Measurements from ENCODE around the gene FAM221A.
"Not testable (repeated sequence)": the region's sequence is repeated elsewhere in the genome, so short reads cannot be mapped to it uniquely, and the experiment has no call there.

FAM221A gene

GRCh38 chr7:23712368-23713284 is 32.6 kb downstream of the FAM221A start:
- Histone ChIP-seq H3K36me3 (ENCODE audit: insufficient read depth, low read length) (no peaks in the 10 kb centered on the region), H3K9me3 (ENCODE audit: low read length) (no peaks in the 10 kb centered on the region), H3K4me3 (ENCODE audit: low read length) (no peak overlapping the region), H3K4me1 (ENCODE audit: insufficient read depth, low read length) (no peaks in the 10 kb centered on the region), H3K27me3 (ENCODE audit: insufficient read depth, low read length) (no peaks in the 10 kb centered on the region), H2AFZ (ENCODE audit: low read depth, low read length) (no peak overlapping the region)

- Histone ChIP-seq H3K36me3 (ENCODE audit: insufficient read depth, low read length) (no peaks in the 10 kb centered on the region), H3K4me3 (ENCODE audit: low read length) (no peak overlapping the region), H2AFZ (ENCODE audit: low read depth, low read length) (no peak overlapping the region), H3K4me1 (ENCODE audit: insufficient read depth, low read length) (no peaks in the 10 kb centered on the region), H3K27me3 (ENCODE audit: insufficient read depth, low read length) (no peaks in the 10 kb centered on the region), H3K9me3 (ENCODE audit: low read length) (no peaks in the 10 kb centered on the region)
These were observed 33.5 kb downstream of the FAM221A start for GRCh38 chr7:23713285-23714149.

DNA sequence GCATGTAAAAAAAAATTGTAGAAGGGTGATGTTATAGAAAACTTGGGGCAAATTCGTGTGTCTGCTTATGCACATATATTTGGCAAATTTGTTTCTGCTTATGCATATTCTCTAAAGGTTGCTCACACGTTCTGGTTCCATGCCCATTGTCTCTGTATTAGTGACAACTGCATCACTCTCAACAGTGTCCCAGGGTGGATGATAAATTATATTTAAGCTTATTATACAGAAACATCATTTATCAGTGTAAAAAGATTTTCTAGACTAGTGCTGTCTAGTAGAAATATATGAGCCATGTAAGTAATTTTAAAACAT is 34.1 kb downstream of the FAM221A start:
- no peaks in the 10 kb centered on the region for H3K4me1 ChIP-seq (ENCODE audit: insufficient read depth, low read length)
- H3K4me3 ChIP-seq (ENCODE audit: low read length) = no peak overlapping the region
- H3K27me3 ChIP-seq (ENCODE audit: insufficient read depth, low read length) = no peaks in the 10 kb centered on the region
- H3K9me3 ChIP-seq (ENCODE audit: low read length) = no peaks in the 10 kb centered on the region
- no peaks in the 10 kb centered on the region for H3K36me3 ChIP-seq (ENCODE audit: insufficient read depth, low read length)
- H2AFZ ChIP-seq (ENCODE audit: low read depth, low read length) = no peak overlapping the region

DNA sequence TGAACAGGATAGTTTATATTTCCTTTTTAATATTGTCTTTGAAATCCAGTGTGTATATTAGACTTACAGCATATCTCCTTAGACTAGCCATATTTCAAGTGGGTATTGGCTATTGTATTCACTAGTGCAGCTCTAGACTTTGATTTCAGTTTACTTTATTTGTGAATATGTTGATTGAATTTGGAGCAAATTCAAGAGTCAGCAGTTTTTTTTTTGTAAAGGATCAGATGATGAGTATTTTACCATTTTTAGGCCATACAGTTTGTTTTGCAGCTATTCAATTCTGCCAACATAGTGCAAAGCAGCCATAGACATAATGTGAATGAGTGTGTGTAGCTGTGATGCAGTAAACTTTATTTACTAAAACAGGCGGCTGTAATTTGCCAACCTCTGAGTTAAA is 34.6 kb downstream of the FAM221A start:
- Histone ChIP-seq H3K4me1 (ENCODE audit: insufficient read depth, low read length) (no peaks in the 10 kb centered on the region), H2AFZ (ENCODE audit: low read depth, low read length) (no peak overlapping the region), H3K4me3 (ENCODE audit: low read length) (no peak overlapping the region), H3K27me3 (ENCODE audit: insufficient read depth, low read length) (no peaks in the 10 kb centered on the region), H3K36me3 (ENCODE audit: insufficient read depth, low read length) (no peaks in the 10 kb centered on the region), H3K9me3 (ENCODE audit: low read length) (no peaks in the 10 kb centered on the region)

GRCh38 chr7:23715099-23715498 is 35.1 kb downstream of the FAM221A start:
- Histone ChIP-seq H3K27me3 (ENCODE audit: insufficient read depth, low read length) (no peaks in the 10 kb centered on the region), H3K36me3 (ENCODE audit: insufficient read depth, low read length) (no peaks in the 10 kb centered on the region), H3K4me3 (ENCODE audit: low read length) (no peak overlapping the region), H3K9me3 (ENCODE audit: low read length) (no peaks in the 10 kb centered on the region), H2AFZ (ENCODE audit: low read depth, low read length) (no peak overlapping the region), H3K4me1 (ENCODE audit: insufficient read depth, low read length) (no peaks in the 10 kb centered on the region)

DNA sequence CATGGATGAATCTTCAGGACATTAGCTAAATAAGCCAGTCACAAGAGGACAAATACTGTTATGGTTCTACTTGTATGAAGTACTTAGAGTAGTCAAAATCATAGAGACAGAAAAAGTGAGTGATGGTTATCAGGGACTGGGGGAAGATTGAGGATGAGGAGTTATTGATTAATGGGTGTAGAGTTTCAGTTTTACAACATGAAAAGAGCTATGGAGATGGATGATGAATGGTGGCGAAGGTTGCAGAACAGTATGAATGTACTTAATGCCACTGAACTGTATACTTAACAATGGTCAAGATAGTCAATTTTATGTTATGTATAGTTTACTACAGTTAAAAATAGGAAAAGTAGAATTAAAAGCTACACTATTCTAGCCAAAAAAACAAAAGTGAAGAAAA is 37.8 kb downstream of the FAM221A start:
- Histone ChIP-seq H3K27me3 (ENCODE audit: insufficient read depth, low read length) (no peaks in the 10 kb centered on the region), H3K9me3 (ENCODE audit: low read length) (no peaks in the 10 kb centered on the region), H3K36me3 (ENCODE audit: insufficient read depth, low read length) (no peaks in the 10 kb centered on the region), H3K4me1 (ENCODE audit: insufficient read depth, low read length) (no peaks in the 10 kb centered on the region), H2AFZ (ENCODE audit: low read depth, low read length) (no peak overlapping the region), H3K4me3 (ENCODE audit: low read length) (no peak overlapping the region)

GRCh38 chr7:23721456-23721855 is 41.5 kb downstream of the FAM221A start:
- H3K4me1 ChIP-seq (ENCODE audit: insufficient read depth, low read length) = no peaks in the 10 kb centered on the region
- H3K36me3 ChIP-seq (ENCODE audit: insufficient read depth, low read length) = no peaks in the 10 kb centered on the region
- no peaks in the 10 kb centered on the region for H3K9me3 ChIP-seq (ENCODE audit: low read length)
- no peak overlapping the region for H2AFZ ChIP-seq (ENCODE audit: low read depth, low read length)
- H3K27me3 ChIP-seq (ENCODE audit: insufficient read depth, low read length) = no peaks in the 10 kb centered on the region
- no peak overlapping the region for H3K4me3 ChIP-seq (ENCODE audit: low read length)

GRCh38 chr7:23722587-23723216 is 42.7 kb downstream of the FAM221A start:
- H3K9me3 ChIP-seq (ENCODE audit: low read length); H3K36me3 ChIP-seq (ENCODE audit: insufficient read depth, low read length); H2AFZ ChIP-seq (ENCODE audit: low read depth, low read length); H3K27me3 ChIP-seq (ENCODE audit: insufficient read depth, low read length); H3K4me1 ChIP-seq (ENCODE audit: insufficient read depth, low read length); H3K4me3 ChIP-seq (ENCODE audit: low read length): not testable (repeated sequence)

GRCh38 chr7:23724113-23724512 is 44.1 kb downstream of the FAM221A start:
- H3K36me3 ChIP-seq (ENCODE audit: insufficient read depth, low read length); H3K27me3 ChIP-seq (ENCODE audit: insufficient read depth, low read length); H3K9me3 ChIP-seq (ENCODE audit: low read length); H2AFZ ChIP-seq (ENCODE audit: low read depth, low read length); H3K4me1 ChIP-seq (ENCODE audit: insufficient read depth, low read length); H3K4me3 ChIP-seq (ENCODE audit: low read length): not testable (repeated sequence)

DNA sequence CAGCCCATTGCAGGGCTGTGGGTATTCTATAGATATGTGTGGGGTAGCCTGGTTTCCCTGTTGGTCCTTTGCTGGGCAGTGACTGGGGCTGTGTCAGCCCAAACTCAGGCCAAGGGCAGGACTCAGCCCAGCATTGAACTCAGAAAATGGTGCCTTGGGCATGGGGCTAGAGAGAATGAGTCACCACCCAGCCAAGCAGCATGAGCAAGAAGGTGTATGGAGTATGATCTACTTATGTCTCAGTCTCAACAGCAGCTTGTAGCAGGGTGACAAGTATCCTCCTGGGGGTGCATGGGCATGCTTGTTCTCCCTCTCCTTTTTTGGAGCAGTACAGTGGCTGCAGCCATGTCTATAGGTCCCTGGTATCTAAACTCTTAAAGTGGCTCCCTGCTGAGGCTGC is 62.1 kb downstream of the FAM221A start:
- H2AFZ ChIP-seq (ENCODE audit: low read depth, low read length) = no peak overlapping the region
- peaks cover 6% of the 10 kb centered on the region for H3K9me3 ChIP-seq (ENCODE audit: low read length)
- no peaks in the 10 kb centered on the region for H3K4me1 ChIP-seq (ENCODE audit: insufficient read depth, low read length)
- H3K4me3 ChIP-seq (ENCODE audit: low read length) = no peak overlapping the region
- H3K27me3 ChIP-seq (ENCODE audit: insufficient read depth, low read length) = no peaks in the 10 kb centered on the region
- no peaks in the 10 kb centered on the region for H3K36me3 ChIP-seq (ENCODE audit: insufficient read depth, low read length)

- Histone ChIP-seq H3K36me3 (ENCODE audit: insufficient read depth, low read length) (no peaks in the 10 kb centered on the region), H3K27me3 (ENCODE audit: insufficient read depth, low read length) (no peaks in the 10 kb centered on the region), H3K4me3 (ENCODE audit: low read length) (no peak overlapping the region), H3K4me1 (ENCODE audit: insufficient read depth, low read length) (no peaks in the 10 kb centered on the region), H2AFZ (ENCODE audit: low read depth, low read length) (no peak overlapping the region), H3K9me3 (ENCODE audit: low read length) (peaks cover 6% of the 10 kb centered on the region)
These were observed 63.2 kb downstream of the FAM221A start for GRCh38 chr7:23743226-23743625.

DNA sequence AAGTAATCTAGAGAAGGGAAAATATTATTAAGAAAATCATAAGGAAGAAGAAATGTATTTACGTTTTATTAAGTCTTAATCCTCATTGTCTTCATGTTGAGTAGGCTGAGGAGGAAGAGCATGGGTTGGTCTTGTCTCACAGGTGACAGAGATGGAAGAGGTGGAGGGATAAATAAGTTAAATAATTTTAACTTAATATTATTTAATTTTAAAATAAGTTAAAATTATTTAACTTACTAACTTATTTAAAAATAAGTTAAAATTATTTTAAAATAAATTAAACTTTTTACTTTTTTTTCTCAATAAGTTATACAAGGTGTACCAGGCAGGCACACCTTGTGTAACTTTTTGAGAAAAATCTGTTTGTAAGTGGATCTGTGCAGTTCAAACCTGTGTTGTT is 66.6 kb downstream of the FAM221A start:
- H3K27me3 ChIP-seq (ENCODE audit: insufficient read depth, low read length) = no peaks in the 10 kb centered on the region
- H3K36me3 ChIP-seq (ENCODE audit: insufficient read depth, low read length) = no peaks in the 10 kb centered on the region
- no peak overlapping the region for H2AFZ ChIP-seq (ENCODE audit: low read depth, low read length)
- peaks cover 6% of the 10 kb centered on the region for H3K9me3 ChIP-seq (ENCODE audit: low read length)
- no peaks in the 10 kb centered on the region for H3K4me1 ChIP-seq (ENCODE audit: insufficient read depth, low read length)
- no peak overlapping the region for H3K4me3 ChIP-seq (ENCODE audit: low read length)

DNA sequence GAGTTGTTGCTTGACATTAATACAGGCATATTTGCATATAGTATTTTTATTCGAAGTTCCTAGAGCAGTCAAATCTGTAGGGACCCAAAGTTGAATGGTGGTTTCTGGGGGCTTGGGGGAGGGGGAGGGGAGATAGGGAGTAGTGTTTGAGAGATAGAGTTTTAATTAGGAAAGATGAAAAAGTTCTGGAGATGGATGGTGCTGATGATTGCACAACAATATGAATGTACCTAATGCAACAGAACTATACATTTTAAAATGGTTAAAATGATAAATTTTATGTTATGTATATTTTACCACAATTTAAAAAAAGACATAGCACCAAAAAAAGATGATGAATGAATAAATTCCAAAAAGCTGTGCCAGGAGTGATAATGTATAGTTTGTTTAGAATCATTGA is 71.9 kb downstream of the FAM221A start:
- Histone ChIP-seq H2AFZ (ENCODE audit: low read depth, low read length) (no peak overlapping the region), H3K9me3 (ENCODE audit: low read length) (no peaks in the 10 kb centered on the region), H3K4me1 (ENCODE audit: insufficient read depth, low read length) (no peaks in the 10 kb centered on the region), H3K36me3 (ENCODE audit: insufficient read depth, low read length) (no peaks in the 10 kb centered on the region), H3K27me3 (ENCODE audit: insufficient read depth, low read length) (no peaks in the 10 kb centered on the region), H3K4me3 (ENCODE audit: low read length) (no peak overlapping the region)
